Measurements from ENCODE around the gene COL1A2.

GRCh38 chr7:94432817-94433216 lies 38.1 kb downstream of the COL1A2 start:
- TF ChIP-seq EP300 (IDR thresholded peaks at IDR 0.05; ENCODE audit: borderline replicate concordance) (no peak), MAX (IDR thresholded peaks at IDR 0.05) (no peak), CREB1 (IDR thresholded peaks at IDR 0.05; ENCODE audit: low read depth) (no peak), RAD21 (IDR thresholded peaks at IDR 0.05; ENCODE audit: low read depth) (no peak), TEAD4 (IDR thresholded peaks at IDR 0.05) (no peak), CEBPB (IDR thresholded peaks at IDR 0.05) (no peak), FOXM1 (IDR thresholded peaks at IDR 0.05; ENCODE audit: borderline replicate concordance, low read depth) (no peak), TAF1 (IDR thresholded peaks at IDR 0.05; ENCODE audit: low read depth) (no peak), REST (IDR thresholded peaks at IDR 0.05; ENCODE audit: low read depth) (no peak)
